ENCODE data around the gene PSMA8.
"Not testable (repeated sequence)": the region's sequence is repeated elsewhere in the genome, so short reads cannot be mapped to it uniquely, and the experiment has no call there.

The PSMA8 gene

DNA sequence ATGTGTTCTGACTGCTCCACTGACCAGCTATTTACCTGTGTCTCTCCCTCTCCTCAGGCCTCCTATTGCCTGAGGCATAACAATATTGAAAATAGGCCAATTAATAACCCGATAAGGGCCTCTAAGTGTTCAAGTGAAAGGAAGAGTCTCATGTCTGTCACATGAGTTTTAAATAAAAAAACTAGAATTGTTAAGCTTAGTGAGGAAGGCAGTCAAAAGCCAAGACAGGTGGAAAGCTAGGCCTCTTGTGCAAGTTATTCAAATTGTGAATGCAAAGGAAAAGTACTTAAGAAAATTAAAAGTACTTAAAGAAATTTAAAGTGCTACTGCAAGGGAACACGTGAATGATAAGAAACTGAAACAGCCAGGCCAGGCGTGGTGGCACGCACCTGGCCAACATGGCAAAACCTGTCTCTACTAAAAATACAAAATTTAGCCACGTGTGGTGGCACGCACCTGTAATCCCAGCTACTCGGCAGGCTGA lies 47.7 kb downstream of the PSMA8 start:
- no peak for DNase-seq

DNA sequence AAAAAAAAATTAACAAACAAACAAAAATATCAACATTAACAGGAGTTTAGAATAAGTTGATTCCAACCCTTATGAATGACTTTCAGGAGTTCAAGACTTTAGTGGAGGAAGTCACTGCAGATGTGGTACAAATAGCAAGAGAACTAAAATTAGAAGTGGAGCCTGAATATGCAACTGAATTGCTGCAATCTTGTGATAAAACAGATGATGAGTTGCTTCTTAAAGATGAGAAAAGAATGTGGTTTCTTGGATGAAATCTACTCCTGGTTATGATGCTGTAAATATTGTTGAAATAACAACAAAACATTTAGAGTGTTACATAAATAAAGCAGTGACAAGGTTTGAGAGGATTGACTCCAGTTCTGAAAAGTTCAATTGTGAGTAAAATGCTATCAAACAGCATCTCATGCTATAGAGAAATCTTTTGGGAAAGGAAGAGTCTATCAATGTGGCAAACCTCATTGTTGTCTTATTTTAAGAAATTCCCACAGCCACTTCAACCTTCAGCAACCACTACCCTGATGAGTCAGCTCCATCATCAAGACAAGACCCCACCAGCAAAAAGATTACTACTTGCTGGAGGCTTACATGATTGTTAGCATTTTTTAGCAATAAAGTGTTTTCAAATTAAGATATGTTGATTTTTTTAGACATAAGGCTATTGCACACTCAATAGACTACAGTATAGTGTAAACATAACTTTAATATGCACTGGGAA lies 49.9 kb downstream of the PSMA8 start:
- no peak for DNase-seq

DNA sequence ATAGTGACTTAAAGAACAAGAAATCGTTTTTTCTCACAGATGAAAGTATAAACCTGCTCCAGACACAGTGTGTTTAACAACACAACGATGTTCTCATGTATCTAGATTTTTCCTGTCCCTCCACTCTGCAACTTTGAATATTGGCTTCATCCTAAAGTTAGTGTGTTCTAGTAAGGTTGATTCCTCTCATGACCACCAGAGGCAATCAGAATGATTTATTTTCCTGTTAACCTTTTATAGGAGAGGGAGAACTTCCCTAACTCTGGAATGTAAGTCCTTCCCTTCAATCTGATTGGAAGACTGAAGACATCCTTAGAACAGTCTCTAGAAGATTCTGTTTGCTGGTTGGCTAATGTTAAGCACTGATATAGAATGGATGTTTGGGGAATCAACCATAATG lies 51.6 kb downstream of the PSMA8 start:
- no peak for DNase-seq

DNA sequence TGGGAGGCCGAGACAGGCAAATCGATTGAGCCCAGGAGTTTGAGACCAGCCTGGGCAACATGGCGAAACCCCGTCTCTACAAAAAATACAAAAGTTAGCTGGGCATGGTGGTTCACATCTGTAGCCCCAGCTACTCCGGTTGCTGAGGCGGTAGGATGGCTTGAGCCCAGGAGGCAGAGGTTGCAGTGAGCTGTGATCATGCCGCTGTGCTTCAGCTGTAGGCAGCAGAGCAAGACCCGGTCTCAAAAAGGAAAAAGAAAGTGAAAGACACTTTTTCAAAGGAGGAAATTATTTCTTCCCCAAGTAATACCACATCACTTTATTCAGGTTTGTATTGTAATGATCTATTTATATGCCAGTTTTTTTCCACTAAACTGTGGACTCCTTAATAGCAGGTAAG lies 56.8 kb downstream of the PSMA8 start:
- no peak for DNase-seq

DNA sequence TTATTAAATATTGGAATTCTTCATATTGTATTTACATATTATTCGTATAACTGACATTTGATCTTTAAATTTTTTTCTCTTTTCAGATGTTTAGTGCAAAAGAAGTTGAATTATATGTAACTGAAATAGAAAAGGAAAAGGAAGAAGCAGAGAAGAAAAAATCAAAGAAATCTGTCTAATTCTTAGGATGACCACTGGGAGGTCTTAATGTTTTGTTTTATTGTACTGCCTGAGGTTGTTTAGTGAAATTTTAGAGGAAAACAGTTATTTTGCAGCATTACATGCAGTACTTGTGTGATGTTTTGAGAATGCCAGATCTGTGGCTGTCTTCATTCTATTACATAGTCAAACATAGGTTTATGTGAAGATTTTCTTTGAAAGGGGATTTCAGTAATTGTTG lies 58.6 kb downstream of the PSMA8 start:
- DNase-seq = no peak

DNA sequence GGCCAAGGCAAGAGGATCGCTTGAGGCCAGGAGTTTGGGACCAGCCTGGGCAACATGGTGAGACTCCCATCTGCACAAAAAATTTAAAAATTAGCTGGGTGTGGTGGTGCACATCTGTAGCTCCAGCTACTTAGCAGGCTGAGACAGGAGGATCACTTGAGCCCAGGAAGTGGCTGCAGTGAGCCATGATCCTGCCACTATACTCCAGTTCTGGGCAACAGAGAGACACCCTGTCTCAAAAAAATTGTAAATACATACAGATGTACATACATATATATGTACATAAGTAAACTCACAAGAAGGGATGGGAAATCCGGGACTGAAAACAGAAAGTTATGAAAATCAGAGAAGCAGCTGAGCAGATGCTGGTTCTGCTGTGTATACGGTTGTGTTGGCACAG lies 62.9 kb downstream of the PSMA8 start:
- no peak for DNase-seq

DNA sequence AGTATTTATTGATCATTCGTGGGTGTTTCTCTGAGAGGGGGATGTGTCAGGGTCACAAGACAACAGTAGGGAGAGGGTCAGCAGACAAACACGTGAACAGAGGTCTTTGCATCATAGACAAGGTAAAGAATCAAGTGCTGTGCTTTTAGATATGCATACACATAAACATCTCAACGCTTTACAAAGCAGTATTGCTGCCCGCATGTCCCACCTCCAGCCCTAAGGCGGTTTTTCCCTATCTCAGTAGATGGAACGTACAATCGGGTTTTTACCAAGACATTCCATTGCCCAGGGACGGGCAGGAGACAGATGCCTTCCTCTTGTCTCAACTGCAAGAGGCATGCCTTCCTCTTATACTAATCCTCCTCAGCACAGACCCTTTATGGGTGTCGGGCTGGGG lies 68.3 kb downstream of the PSMA8 start:
- DNase-seq = not testable (repeated sequence)

DNA sequence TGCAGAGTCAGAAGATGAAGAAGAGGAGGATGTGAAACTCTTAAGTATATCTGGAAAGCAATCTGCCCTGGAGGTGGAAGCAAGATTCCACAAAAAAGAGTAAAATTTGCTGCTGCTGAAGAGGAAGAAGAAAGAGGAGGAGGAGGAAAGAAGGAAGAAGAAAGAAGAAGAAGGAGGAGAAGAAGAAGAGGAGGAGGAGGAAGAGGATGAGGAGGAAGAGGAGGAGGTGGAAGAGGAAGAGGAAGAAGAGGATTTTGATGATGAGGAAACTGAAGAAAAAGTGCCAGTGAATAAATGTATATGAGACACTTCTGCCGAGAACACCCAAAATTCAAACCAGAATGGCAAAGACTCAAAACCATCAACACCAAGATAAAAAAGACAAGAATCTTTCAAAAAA lies 71.6 kb downstream of the PSMA8 start:
- no peak for DNase-seq

DNA sequence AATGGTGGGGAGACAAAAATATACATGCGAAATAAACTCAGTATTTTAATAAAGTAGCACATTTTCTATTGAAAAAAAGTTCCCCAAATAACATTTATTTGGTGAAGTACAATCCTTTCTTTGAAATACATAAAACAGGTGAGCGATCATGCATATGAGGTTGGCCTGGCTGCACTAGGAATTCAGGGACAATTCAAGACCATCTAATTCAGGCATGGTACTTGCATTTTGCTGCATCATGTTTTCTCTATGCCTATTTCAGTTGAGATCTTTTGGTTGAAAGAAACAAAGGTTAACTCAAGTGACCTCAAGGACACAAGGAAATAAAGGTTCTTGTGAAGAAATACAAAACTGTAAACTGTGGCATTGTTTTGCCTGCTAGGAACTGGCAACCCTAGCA lies 72.8 kb downstream of the PSMA8 start:
- DNase-seq = peak; percentile 33

DNA sequence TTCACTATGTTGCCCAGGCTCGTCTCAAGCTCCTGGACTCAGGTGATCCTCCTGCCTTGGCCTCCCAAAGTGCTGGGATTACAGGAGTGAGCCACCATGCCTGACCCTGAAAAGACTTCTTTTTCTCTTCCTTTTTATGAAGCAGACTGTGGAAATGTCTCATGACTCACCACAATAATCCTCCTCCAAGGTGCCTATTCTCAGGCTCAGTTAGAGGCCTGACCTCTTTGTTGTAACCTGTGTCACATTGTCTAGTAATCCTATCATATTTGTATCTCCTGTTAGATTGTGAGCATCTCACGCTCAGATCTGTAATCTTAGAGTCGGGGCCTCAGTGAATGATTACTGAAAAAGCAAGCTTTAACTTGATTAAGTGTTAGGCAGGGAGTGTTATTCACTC lies 74.3 kb downstream of the PSMA8 start:
- DNase-seq = no peak

DNA sequence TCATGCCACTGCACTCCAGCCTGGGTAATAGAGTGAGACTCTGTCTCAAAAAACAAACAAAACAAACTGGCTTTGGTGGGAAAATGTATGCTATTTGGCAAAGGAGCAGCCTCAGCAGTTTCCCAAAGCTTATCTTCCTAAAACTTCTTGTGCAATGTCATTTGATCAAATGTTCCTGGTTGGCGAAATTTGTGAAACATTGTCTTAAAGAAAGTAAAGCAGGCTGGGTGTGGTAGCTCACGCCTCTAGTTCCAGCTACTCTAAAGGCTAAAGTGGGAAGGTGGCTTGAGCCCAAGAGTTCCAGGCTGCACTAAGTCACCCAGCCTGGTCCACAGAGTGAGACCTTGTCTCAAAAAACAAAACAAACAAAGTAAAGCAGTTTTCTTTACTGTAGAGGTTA lies 75.3 kb downstream of the PSMA8 start:
- DNase-seq = no peak

DNA sequence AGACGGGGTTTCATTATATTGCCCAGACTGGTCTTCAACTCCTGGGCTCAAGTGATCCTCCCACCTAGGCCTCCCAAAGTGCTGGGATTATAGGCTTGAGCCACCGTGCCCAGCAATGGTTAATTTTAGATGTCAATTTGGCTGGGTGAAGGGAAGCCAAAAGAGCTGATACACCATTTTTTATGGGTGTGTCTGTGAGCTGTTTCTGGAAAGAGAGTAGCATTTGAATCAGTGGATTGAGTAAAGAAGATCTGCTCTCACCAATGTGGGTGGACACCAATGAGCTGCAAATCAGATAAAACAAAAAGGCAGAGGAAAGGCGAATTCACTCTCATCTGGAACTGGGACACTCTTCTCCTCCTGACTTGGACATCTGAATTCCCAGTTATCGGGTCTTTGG lies 76.5 kb downstream of the PSMA8 start:
- no peak for DNase-seq

DNA sequence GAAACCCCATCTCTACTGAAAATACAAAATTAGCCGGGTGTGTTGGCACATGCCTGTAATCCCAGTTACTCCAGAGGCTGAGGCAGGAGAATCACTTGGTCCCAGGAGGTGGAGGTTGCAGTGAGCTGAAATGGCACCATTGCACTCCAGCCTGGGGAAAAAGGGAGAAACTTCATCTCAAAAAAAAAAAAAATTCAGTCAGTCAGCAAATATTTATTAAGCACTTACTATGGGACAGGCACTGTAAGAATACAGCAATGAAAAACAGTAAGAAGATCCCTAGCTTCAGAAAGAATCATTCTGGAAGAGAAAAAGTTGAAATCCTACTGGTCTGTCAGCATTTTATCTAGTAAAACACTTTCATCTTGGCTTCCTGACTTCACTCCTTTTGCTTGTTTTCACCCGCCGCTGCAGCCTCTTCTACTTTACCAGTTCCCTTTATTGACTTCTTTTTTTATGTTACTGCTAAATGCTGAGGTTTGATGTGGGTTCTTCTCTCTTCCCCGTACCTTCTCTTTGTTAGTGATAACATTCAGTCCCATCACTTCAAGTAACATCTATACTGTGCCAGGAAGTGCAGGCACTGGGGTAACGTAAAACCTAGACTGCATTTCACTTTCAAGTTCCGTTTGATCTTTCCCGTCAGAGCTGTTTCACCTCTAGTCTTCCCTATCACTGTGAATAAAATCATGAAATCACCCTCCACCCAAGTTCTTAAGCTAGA lies 81.7 kb downstream of the PSMA8 start:
- DNase-seq = no peak

DNA sequence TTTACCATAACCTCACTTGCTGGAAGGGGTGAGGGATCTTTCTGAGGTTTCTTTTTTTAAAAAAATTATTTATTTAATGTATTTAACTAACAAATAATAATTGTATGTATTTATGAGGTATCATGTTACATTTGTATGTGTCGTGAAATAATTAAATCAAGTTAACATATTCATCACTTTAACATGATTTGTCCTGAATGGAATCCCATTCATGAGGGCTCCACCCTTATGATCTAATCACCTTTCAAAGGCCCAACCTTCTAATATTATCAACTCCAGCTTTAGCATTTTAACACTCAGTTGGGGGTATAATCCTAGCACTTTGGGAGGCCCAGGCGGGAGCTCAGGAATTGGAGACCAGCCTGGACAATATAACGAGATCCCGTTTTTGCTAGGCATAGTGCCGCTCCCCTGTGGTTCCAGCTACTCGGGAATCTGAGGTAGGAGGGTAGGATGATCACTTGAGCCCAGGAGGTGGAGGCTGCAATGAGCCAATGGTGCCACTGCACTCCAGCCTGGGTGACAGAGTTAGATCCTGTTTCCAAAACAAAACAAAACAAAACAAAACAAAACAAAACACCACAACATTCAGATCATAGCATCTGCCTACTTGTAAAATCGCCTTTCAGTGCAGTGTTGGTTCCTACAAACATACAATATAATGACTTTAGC lies 91.5 kb downstream of the PSMA8 start:
- DNase-seq = no peak

DNA sequence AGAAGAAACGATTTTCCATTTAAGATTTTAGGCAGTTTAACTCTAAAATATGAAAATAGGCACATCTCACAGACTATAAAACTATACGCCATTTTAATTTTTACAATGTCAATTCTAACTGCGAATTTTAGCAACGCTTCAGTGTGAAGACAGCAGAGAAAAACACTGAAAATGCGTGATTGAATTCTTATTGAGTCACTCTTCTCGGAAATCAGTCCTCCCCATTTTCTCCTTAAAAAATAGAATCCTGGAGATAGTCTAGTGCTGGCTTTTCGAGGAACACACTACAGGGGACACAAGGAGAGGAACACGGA lies 92.2 kb downstream of the PSMA8 start:
- DNase-seq = no peak

DNA sequence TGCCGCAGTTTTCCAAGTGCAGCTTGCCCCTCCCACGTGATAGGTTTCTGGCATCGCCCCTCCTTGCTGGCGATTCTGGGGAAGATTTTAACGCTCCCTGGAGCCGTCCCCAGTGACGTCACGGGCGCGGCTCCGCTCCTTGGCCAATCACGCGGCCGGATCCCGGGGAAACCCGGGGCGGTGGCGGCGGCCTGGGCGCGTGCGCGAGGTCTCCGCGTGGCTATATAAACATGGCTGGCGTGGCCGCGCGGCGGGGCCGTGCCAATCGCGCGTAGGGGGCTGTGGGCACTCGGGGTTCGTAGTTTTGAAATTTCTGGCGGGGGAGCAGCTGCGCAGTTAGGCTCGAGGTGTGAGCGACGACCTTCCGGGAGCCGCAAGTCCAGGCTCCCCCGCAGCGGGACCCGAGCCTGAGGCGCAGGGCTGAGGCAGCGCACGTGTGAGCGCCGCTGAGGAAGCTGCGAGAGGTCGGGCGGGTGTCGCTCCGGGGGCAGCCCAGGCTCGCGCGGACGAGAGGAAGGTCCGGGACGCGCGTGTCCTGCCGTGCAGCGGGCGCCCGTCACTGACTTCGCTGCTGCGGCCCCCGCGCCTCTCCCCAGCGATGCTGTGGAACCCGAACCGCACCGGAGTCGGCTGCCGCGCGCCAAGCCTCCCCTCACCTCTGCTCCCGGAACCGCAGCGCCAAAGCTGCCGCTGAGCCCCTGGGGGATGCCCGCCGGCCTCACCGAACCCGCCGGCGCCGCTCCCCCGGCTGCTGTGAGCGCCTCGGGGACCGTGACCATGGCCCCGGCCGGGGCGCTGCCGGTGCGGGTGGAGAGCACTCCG lies 92.8 kb downstream of the PSMA8 start, which contains the start of gene TAF4B:
Gene TAF4B (plus strand): TSS at position 217 of the 822 bp plus-strand sequence. CDS start 489 bp downstream, at position 706.
- peak; percentile 83 for DNase-seq

DNA sequence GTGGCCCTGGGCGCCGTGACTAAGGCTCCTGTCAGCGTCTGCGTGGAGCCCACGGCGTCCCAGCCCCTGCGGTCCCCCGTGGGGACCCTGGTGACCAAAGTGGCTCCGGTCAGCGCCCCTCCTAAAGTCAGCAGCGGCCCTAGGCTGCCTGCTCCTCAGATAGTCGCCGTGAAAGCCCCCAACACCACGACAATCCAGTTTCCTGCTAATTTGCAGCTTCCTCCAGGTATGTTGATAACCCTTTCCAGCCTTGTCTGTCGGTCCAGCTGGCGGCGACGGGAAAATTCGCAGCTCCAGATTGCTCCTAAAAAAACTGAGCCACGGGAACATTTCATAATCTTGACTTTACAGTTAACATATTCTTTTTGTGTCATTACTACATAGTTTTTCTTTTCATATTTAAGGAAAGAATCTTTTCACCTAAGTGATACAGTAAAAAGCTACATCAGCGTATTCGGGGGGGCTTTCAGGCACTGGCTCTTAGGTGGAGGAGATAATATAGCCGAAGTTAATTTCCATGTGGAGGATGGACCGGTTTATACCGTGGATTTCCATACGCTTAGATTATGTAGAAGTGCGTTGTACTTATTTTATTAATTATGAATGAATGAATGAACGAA lies 93.5 kb downstream of the PSMA8 start:
- no peak for DNase-seq

DNA sequence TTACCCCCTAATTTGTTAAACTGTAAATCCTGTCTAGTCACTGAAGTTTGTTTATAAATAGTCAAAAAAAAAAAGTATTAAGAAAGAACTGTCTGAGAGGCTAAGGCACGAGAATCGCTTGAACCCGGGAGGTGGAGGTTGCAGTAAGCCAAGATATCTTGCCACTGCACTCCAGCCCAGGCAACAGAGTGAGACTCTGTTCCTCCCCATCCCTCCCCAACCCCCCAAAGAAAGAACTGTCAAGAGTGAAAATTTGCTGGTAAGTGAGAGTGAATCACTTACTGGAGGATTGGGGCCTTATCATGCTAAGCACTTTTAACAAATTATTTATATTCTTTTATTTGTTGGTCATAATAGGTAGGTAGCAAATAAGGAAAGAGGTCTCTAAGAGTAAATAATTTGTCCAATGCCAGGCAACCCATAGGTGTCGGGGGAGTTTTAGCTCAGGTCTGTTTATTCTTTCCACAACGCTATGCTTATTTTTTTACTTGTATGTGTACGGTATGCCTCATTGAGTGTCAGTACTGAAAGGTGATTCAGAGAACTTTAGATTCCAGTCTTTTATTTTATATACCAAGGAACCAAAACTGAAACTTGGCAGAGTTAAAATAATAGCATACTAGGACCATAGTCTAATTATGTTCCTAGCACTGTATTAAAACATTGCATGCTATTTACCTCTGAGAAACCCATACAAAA lies 95.0 kb downstream of the PSMA8 start:
- DNase-seq = no peak

DNA sequence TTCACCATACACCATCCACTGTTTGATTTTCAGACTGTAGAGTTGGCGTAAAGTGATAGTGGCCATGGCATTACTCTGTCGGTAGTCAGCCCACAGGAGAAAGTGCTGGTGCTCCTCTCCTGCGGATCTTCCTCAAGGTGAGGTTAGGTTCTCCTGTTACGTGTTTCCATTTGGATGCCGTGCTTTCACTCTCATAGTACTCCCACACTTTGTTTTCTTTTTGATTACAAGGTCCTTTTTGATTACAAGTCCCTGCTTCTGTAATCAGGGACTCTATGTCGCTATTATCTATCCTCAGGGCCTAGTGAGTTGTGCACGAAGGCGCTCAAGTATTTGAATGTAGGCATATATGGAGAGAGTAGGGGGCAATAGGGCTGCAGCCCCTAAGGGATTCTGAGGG lies 96.8 kb downstream of the PSMA8 start:
- no peak for DNase-seq

DNA sequence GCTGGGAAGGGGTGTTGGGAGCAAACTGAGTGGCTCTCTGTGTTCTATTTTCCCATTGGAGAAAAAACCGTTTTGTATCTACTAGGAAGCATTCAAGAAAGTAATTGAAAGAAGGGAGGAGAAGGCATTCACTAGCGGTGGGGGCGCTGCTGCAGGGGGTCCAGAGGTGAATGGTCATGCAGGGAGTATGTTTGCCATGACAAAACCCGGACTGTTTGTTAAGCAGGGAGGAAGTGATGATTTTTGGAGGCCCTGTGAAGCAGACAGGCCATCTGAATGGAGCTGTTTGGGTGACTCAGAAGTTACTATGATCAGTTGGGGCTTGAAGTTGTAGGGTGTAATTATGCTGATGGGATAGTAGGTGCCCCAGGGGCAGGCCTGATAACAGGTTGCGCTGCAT lies 99.5 kb downstream of the PSMA8 start:
- DNase-seq = no peak

DNA sequence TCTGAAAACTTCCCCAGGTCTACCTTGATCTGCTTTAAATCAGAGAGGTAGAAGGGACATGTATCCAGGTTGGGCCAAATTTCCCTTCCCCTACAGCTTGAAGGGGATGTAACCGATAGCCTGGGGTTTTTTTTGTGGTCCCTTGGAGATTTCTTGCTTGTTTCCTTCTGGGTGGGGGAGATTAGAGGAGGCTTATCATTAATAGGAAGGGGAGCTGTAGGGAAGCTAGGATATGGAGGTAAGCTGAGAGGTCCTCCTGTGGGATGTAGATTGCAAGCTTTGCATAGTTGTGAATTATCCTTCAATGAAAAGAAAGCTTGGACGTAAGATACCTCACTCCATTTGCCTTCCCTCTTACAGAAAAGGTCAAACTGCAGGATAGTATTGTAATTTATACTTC lies 103.7 kb downstream of the PSMA8 start:
- DNase-seq = not testable (repeated sequence)

DNA sequence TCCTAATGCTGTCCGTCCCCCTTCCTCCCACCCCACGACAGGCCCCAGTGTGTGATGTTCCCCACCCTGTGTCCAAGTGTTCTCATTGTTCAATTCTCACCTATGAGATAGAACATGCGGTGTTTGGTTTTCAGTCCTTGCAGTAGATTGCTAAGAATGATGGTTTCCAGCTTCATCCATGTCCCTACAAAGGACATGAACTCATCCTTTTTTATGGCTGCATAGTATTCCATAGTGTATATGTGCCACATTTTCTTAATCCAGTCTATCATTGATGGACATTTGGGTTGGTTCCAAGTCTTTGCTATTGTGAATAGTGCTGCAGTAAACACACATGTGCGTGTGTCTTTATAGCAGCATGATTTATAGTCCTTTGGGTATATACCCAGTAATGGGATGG lies 105.0 kb downstream of the PSMA8 start:
- DNase-seq = not testable (repeated sequence)
